Upper lobe of right lung (tissue), 1 donor: ENCODE measurements around the gene CDH13. TPM values are rescaled to one million over a fixed set of nuclear protein-coding genes. Genes with fewer than 3 reads are reported as not detected.
A peak's percentile ranks its signal among the peaks of the same experiment; 100 is the strongest.

ENCODE experiments used
- ATAC-seq: fragments of 200-7000 bp; cut with Tn5 transposase; one replicate; pipeline ENCODE4 v1.9.1; 2020; ENCODE audit warnings: mild to moderate bottlenecking, moderate library complexity
- DNase-seq: peaks from one replicate; pipeline ENCODE4 v3.0.0-alpha.2; 2020
- H3K27ac ChIP-seq: fragments of 200-600 bp; one replicate; pipeline ENCODE4 v1.8.0; 2022
- H3K27me3 ChIP-seq: fragments of 200-600 bp; one replicate; pipeline ENCODE4 v1.8.0; 2022; ENCODE audit warnings: mild to moderate bottlenecking
- H3K36me3 ChIP-seq: fragments of 200-600 bp; one replicate; pipeline ENCODE4 v1.8.0; 2022
- H3K4me1 ChIP-seq: fragments of 200-600 bp; one replicate; pipeline ENCODE4 v1.8.0; 2022
- H3K4me3 ChIP-seq: fragments of 200-600 bp; one replicate; pipeline ENCODE4 v1.8.0; 2022; ENCODE audit warnings: mild to moderate bottlenecking
- H3K9me3 ChIP-seq: fragments of 200-600 bp; one replicate; pipeline ENCODE4 v1.8.0; 2022
- intact Hi-C: fragments of 100-400 bp; cut with DNase I; formaldehyde crosslinking; loops from one replicate; pipeline ENCODE4 v1.11.0; 2022
- total RNA-seq: library from RNA; stranded (reverse); fragmentation: NEBNext Ultra II Directional; extraction: Animal tissue kit (Norgen Biotek cat#: 25700); gene quantifications from one replicate; pipeline ENCODE4 v1.2.1, GENCODE V29; 2021
- TF ChIP-seq, protein P1 (sequence below): fragments of 200-600 bp; IDR thresholded peaks from one replicate; pipeline ENCODE4 v1.8.0; 2022; ENCODE audit warnings: antibody characterized with exemption
- donor health status: DM: no; HTN: yes; CAD: no; lungs with severe emphysema.

The CDH13 gene
- total RNA-seq, 1 donor from 2014 or later: 27.2 TPM

DNA sequence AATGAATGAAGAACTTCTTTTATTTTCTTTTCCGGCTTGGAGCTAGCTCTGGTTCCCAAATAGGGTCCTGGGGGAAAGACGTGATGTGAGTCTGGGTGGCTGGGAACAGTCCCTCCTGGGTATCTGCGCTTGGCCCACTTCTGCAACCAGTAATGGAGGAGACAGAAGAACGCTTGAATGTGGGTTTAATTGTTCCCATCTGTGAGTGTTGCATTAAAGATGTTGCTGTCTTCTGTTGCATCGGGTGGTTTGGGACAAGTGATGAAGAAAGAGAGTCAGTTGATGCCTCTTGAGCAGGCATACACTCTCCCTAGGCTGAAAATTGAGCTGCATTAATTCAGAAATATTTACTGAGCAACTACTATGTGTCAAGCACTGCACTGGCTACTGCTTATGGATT, 511.1 kb downstream of the CDH13 start:
- Histone ChIP-seq H3K27me3 (no peaks in the 10 kb centered on the region), H3K36me3 (no peaks in the 10 kb centered on the region), H3K4me1 (peaks cover 5% of the 10 kb centered on the region), H3K9me3 (no peaks in the 10 kb centered on the region), H3K27ac (no peak overlapping the region), H3K4me3 (peak overlapping the region; percentile 40)
- intact Hi-C loops: no loop called here
- TF ChIP-seq, protein P1, sequence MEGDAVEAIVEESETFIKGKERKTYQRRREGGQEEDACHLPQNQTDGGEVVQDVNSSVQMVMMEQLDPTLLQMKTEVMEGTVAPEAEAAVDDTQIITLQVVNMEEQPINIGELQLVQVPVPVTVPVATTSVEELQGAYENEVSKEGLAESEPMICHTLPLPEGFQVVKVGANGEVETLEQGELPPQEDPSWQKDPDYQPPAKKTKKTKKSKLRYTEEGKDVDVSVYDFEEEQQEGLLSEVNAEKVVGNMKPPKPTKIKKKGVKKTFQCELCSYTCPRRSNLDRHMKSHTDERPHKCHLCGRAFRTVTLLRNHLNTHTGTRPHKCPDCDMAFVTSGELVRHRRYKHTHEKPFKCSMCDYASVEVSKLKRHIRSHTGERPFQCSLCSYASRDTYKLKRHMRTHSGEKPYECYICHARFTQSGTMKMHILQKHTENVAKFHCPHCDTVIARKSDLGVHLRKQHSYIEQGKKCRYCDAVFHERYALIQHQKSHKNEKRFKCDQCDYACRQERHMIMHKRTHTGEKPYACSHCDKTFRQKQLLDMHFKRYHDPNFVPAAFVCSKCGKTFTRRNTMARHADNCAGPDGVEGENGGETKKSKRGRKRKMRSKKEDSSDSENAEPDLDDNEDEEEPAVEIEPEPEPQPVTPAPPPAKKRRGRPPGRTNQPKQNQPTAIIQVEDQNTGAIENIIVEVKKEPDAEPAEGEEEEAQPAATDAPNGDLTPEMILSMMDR: no peak
- DNase-seq (no peak), ATAC-seq (no peak)

DNA sequence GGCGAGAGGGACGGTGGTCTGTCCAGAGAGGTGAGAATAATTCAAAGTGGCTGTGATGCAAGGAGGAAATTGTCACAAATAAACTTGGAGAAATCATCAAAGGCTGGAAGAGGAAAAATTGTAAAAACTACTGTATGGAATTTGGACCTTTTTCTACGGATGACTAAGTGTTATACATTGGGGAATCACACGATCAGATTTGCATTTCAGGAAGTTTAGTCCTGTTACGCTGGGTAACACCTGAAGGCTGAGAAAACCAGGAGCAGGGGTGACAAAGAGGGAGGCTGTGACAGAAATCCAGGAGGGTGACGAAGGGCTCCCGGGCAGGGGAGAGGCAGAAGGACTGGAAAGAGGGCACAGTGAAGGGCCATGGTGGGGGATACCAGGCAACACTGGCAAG, 511.7 kb downstream of the CDH13 start:
- Histone ChIP-seq H3K27me3 (no peaks in the 10 kb centered on the region), H3K4me1 (peaks cover 5% of the 10 kb centered on the region), H3K27ac (no peak overlapping the region), H3K36me3 (no peaks in the 10 kb centered on the region), H3K9me3 (no peaks in the 10 kb centered on the region), H3K4me3 (no peak overlapping the region)
- ATAC-seq (no peak), DNase-seq (no peak)
- TF ChIP-seq, protein P1: no peak
- intact Hi-C loops: no loop called here

DNA sequence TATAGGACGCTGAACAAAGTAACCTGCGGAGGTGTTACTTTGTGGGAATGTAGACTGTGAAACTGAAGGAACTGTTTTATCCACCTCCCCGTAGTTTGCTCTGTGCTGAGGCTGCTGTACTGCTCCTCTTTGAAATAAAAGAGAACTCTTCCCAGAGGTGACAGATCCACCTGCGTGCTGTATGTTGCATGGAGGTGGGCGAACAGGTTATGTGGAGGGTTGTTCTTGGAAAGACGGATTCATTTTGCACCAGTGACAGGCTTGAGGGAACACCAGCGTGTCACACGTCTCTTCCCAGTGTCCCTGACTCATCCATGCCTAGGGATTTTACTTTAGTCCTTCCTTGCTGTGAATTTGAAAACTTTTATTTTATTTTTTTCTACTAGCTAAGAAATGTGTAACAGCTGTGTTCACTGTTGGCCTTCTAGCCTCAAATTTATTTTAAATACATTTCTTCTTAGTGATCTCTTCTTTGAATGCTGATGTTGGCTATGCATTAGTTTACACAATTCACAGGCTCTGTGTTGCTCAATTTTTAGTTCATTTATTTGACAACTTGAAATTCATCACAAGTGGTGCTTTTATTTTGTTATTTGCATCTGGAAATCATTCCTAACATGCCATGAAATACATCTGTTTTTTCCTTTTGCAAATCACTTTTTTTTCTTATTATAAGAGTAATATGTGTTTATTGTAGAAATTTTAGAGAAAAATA, 512.4 kb downstream of the CDH13 start:
- intact Hi-C loops: no loop called here
- Histone ChIP-seq H3K9me3 (no peaks in the 10 kb centered on the region), H3K4me3 (no peak overlapping the region), H3K36me3 (no peaks in the 10 kb centered on the region), H3K27ac (no peak overlapping the region), H3K27me3 (no peaks in the 10 kb centered on the region), H3K4me1 (peaks cover 5% of the 10 kb centered on the region)
- ATAC-seq: no peak
- DNase-seq: no peak
- TF ChIP-seq, protein P1: no peak

DNA sequence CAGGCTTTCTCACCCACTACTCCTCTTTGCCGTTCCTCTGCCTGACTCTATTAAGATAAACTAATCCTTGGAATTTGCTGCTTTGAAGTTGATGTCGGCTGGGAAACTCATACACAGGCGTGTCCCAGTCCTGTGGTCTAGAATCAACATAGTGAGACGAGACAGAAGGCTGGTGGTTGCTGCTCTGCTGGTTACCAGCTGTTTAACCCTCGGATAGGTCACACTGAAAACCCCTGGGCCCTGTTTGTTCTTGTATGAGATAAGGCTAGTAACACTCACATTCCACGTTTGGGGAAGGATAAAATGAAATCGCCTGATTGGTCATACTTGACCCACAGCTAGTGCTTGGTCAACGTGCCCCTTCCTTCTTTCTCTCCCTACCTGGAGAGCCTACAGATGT, 517.0 kb downstream of the CDH13 start:
- TF ChIP-seq, protein P1: no peak
- no peak overlapping the region for H3K27ac ChIP-seq
- intact Hi-C loops: no loop called here
- peak; percentile 30 for ATAC-seq
- H3K27me3 ChIP-seq: no peaks in the 10 kb centered on the region
- no peak for DNase-seq
- no peaks in the 10 kb centered on the region for H3K36me3 ChIP-seq
- no peak overlapping the region for H3K4me3 ChIP-seq
- no peaks in the 10 kb centered on the region for H3K9me3 ChIP-seq
- no peaks in the 10 kb centered on the region for H3K4me1 ChIP-seq

DNA sequence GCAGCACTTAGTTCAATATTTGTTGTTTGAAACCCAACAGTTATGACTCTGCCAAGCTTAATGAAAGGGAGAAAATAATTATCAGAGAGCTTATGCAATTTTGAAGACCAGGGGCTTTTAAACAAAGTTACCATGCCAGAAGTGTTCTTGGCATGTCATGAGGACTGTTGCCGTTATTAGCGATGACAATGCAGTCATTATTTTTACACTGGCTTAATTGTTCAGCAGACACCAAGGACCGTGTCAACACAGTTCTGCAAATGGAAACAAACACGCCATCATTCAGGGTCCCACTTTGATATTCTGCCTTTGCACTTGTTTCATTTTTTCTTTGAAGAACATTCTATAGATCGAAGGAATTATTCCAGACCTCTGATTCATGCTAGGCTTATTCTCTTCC, 518.5 kb downstream of the CDH13 start:
- Histone ChIP-seq H3K36me3 (no peaks in the 10 kb centered on the region), H3K27ac (no peak overlapping the region), H3K4me1 (no peaks in the 10 kb centered on the region), H3K27me3 (no peaks in the 10 kb centered on the region), H3K9me3 (no peaks in the 10 kb centered on the region), H3K4me3 (no peak overlapping the region)
- ATAC-seq (no peak), DNase-seq (no peak)
- intact Hi-C loops: no loop called here
- TF ChIP-seq, protein P1: no peak

DNA sequence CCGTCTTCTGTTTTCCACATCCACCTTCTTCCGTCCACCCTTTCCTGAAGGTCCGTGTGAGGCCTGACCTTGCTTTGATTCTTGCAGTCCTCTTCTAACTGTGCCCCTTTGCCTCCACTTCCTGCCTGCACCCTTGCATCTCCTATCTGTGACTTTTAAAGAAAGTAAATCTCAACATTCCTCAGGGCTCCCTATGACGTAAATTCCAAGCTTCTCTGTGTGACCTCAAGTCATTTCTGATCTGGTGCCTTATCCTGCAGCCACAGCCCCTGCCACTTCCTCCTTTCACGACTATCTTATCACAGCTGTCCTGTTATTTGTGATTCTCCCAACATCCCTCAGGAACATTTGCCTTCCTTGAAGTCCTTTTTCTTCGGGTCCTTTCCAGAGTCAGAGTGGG, 520.5 kb downstream of the CDH13 start:
- TF ChIP-seq, protein P1: no peak
- H3K36me3 ChIP-seq: no peaks in the 10 kb centered on the region
- DNase-seq (no peak), ATAC-seq (no peak)
- H3K4me1 ChIP-seq: no peaks in the 10 kb centered on the region
- H3K4me3 ChIP-seq: no peak overlapping the region
- H3K9me3 ChIP-seq: no peaks in the 10 kb centered on the region
- H3K27ac ChIP-seq: no peak overlapping the region
- H3K27me3 ChIP-seq: no peaks in the 10 kb centered on the region
- intact Hi-C loops: no loop called here
